Stimulated activated CD8-positive, alpha-beta memory T cell treated with anti-CD3 and anti-CD28 coated beads, Interleukin-2, amount 100 ng/mL, for 1 hour (primary cell): ENCODE data around the gene GATAD2A.
"Not testable (repeated sequence)": the region's sequence is repeated elsewhere in the genome, so short reads cannot be mapped to it uniquely, and the experiment has no call there.

Source experiments
- DNase-seq, 2 donors: peaks; one replicate each; pipeline ENCODE4 v3.0.0-alpha.2; 2020; ENCODE audit warnings: low read depth in 2 of 2

Gene GATAD2A

GRCh38 chr19:19445911-19446361 lies 40.5 kb downstream of the GATAD2A start:
- DNase-seq, result no peak

GRCh38 chr19:19446655-19447437 lies 41.4 kb downstream of the GATAD2A start:
- DNase-seq, result no peak

- DNase-seq, result no peak
Measured at GRCh38 chr19:19447536-19448237, 42.2 kb downstream of the GATAD2A start.

- DNase-seq, result no peak
Measured at GRCh38 chr19:19448238-19448544, 42.7 kb downstream of the GATAD2A start.

GRCh38 chr19:19451429-19452242 lies 46.2 kb downstream of the GATAD2A start:
- DNase-seq, result no peak

- DNase-seq, result no peak
Measured at GRCh38 chr19:19452243-19453124, 47.0 kb downstream of the GATAD2A start.

- DNase-seq, result no peak
Measured at GRCh38 chr19:19453125-19453454, 47.6 kb downstream of the GATAD2A start.

- not testable (repeated sequence) for DNase-seq
Measured at GRCh38 chr19:19455166-19455919, 49.9 kb downstream of the GATAD2A start.

GRCh38 chr19:19457671-19458070 lies 52.2 kb downstream of the GATAD2A start:
- DNase-seq, result no peak

- DNase-seq, result no peak
Measured at GRCh38 chr19:19458110-19458816, 52.8 kb downstream of the GATAD2A start.

- DNase-seq, result no peak
Measured at GRCh38 chr19:19459073-19459472, 53.6 kb downstream of the GATAD2A start.

GRCh38 chr19:19459707-19460251 lies 54.3 kb downstream of the GATAD2A start:
- peak; percentile 42 for DNase-seq

GRCh38 chr19:19460258-19460731 lies 54.8 kb downstream of the GATAD2A start:
- DNase-seq, result no peak

GRCh38 chr19:19460761-19461265 lies 55.3 kb downstream of the GATAD2A start:
- peak in 1 of 2 donors; percentile 33 for DNase-seq

- DNase-seq, result no peak
Measured at GRCh38 chr19:19461306-19461670, 55.8 kb downstream of the GATAD2A start.

- DNase-seq, result no peak
Measured at GRCh38 chr19:19461671-19462622, 56.5 kb downstream of the GATAD2A start.

GRCh38 chr19:19463348-19464117 lies 58.1 kb downstream of the GATAD2A start:
- DNase-seq, result no peak
